Retinal pigment epithelial cell (primary cell): ENCODE measurements around the gene UBE2J2.

ENCODE experiments used
- DNase-seq: peaks from one replicate; pipeline ENCODE4 v3.0.0-alpha.2; 2010; ENCODE audit warnings: low read depth
- H3K4me3 ChIP-seq: 2 replicates; pipeline ENCODE4 v1.5.1; 2011; ENCODE audit warnings: mild to moderate bottlenecking, low read length, control low read depth, moderate library complexity
- CTCF ChIP-seq: conservative IDR thresholded peaks from 2 replicates; pipeline ENCODE4 v1.5.1; 2011; ENCODE audit warnings: low read depth, low read length, control low read depth, inconsistent platforms

The UBE2J2 gene

GRCh38 chr1:1232796-1233566, 40.7 kb downstream of the UBE2J2 start:
- no peak for TF ChIP-seq CTCF
- no peak for DNase-seq
- no peak overlapping the region for H3K4me3 ChIP-seq

DNA sequence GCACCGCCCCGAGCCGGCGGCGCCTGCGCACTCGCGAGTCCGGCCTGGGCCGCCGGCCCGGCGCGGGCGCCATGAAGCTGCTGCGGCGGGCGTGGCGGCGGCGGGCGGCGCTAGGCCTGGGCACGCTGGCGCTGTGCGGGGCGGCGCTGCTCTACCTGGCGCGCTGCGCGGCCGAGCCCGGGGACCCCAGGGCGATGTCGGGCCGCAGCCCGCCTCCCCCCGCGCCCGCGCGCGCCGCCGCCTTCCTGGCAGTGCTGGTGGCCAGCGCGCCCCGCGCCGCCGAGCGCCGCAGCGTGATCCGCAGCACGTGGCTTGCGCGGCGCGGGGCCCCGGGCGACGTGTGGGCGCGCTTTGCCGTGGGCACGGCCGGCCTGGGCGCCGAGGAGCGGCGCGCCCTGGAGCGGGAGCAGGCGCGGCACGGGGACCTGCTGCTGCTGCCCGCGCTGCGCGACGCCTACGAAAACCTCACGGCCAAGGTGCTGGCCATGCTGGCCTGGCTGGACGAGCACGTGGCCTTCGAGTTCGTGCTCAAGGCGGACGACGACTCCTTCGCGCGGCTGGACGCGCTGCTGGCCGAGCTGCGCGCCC, 41.4 kb downstream of the UBE2J2 start, which contains the start of gene B3GALT6:
TSS of gene B3GALT6 (plus strand) at position 30 of the 588 bp plus-strand sequence. CDS start at position 72, 42 bp downstream.
- no peak for TF ChIP-seq CTCF
- peak within 1 kb of the TSS; percentile 77 for H3K4me3 ChIP-seq
- DNase-seq, result no peak

DNA sequence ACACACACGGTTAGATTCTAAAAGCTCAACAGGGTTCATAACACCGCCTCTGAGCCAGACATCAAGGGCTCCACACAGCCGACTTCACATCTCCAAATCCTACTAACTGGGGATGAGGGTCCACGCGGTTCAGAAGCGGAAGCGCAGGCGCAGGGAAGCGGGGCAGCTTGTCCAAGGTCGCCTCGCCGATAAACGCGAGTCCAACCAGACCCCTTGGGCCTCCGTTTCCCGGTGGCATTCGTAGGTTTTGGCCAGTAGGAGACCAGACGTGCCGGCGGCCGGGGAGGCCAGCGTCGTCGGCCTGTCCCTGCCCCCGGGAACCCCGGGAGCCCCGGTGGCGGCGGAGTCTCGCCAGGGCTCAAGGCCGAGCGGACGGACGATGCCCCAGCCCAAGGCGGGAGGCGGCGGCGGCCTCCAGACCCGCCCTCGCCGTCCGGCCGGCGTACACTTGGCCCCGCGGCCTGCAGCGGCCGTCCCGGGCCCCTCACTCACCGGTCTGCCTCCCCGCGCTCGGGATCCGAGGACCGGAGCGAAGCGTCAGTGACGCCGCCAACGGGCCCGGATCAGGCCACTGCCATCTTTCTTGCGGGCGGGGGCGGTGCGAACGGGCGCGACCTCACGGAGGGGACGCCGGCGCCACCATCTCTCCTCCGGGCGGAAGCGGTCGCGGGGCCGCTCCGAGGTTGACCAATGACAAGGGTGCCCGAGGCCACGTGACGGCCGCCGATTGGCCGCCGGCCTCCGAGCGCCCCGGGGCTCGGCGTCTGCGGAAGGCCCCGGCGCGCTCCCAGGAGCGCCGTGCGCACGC, 42.0 kb downstream of the UBE2J2 start, which contains the start of gene SDF4:
TSS of gene SDF4 (minus strand) at position 602 of the 808 bp plus-strand sequence. CDS start 3,229 bp downstream, outside the sequence.
- TF ChIP-seq CTCF, result no peak
- DNase-seq, result peak; percentile 82
- H3K4me3 ChIP-seq, result peak within 1 kb of the TSS; percentile 77

GRCh38 chr1:1230656-1231399, 42.8 kb downstream of the UBE2J2 start:
- peak; percentile 35 for DNase-seq
- TF ChIP-seq CTCF, result peak; percentile 44
- peak overlapping the region; percentile 77 for H3K4me3 ChIP-seq

GRCh38 chr1:1229770-1230169, 43.9 kb downstream of the UBE2J2 start:
- no peak for TF ChIP-seq CTCF
- no peak overlapping the region for H3K4me3 ChIP-seq

GRCh38 chr1:1228596-1229321, 44.9 kb downstream of the UBE2J2 start:
- H3K4me3 ChIP-seq, result no peak overlapping the region
- DNase-seq, result no peak
- TF ChIP-seq CTCF, result no peak

More at GRCh38 chr1:1229770-1230169, 43.9 kb downstream of the UBE2J2 start:
- DNase-seq, result no peak
